HG03066 (cell line): ENCODE data around the gene HMGB3.
"Not testable (repeated sequence)": the region's sequence is repeated elsewhere in the genome, so short reads cannot be mapped to it uniquely, and the experiment has no call there.

Experiments used
- ATAC-seq: cut with Tn5 transposase; IDR thresholded peaks from one replicate; pipeline ENCODE4 v1.9.1; 2021; ENCODE audit warnings: low read depth; ENCODE audit not compliant: unreplicated experiment

The HMGB3 gene

DNA sequence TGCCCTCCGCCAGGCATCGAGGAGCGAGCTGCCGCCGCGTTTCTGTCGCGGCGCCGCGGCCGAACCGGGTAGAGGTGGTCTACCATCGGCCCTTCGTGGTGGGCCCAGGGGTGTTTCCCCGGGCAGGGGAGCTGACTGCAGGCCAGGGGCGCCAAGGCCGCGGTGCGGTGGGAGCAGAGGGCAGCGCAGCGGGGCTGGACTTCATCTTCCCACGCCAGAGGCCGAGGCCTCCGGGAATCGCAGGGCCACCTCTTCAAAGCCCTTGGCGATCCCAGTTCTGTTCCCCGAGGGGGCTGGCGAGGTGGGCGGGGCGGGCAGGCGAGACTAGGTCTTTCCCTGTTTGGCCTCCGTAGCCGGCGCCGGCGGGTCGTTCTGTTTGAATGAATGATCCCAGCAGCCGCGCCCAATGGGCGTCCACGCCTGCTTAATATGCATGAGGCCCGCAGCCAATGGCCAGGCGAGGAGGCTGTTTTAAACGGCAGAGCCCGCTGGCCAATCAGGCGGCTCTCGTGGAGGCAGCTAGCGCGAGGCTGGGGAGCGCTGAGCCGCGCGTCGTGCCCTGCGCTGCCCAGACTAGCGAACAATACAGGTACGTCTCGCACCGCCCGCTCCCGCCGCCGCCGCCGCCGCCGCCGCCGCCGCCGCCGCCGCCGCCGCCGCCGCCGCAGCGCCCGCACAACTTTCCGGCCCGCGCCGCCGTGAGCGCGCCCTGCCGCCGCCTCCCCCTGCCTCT is at the start of gene HMGB3:
Gene HMGB3 (plus strand): TSS at position 548 of the 733 bp plus-strand sequence. CDS start 2,265 bp downstream, outside the sequence.
- ATAC-seq: peak; percentile 92

DNA sequence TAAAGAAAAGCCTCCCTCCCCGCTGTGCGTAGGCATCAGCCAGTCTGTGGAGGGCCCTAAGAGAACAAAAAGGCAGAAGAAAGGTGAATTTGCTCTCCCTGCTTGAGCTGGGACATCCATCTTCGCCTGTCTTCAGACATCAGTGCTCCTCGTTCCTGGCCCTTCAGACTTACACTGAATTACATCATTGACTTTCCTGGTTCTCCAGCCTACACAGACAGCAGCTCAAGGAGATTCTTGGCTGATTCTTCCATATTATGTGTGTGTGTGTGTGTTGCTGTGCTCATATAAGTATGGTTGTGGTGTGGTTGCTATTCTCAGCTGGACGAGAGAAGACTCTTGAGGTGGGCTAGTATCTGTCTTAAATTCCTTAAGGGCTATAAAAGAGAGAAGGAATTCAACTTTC is 49.2 kb upstream of the HMGB3 start:
- no peak for ATAC-seq

DNA sequence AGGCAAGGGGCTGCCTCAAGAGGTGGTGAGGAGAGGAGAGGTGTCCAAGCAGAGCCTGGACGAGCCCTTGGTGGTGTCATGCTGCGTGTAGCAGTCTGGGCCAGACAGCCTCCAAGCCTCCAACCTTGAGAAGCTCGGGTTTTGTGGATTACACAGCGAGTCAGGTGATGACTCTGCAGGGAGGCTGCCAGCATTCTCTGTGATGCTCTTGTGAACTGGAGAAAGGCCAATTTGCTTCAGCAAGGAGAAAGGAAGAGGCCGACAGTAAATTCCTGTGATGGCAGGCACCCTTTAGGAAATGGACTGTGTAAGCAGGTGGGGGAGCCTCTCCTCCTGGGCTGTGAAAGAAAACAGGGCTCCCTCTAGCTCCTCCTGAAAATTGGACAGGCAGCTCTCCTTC is 48.7 kb upstream of the HMGB3 start:
- ATAC-seq: no peak

DNA sequence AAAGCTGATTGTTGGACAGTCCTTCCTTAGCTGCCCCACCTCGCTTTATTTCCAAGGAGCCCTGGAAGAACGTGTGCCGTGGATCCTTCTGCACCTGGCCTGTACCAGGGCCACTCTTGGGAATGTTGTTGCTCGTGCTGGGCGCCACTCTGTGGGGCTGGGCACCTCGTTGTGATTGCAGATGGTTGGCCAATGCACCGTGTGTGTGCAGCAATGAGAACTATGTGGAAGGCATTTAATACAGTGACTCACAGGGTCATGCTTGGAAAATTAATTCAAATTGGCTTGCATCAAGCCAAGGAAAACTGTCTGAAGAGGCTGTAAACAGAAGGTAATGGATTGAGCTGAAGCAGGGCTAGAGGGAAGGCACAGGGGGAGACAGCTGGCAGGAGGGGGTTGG is 47.7 kb upstream of the HMGB3 start:
- no peak for ATAC-seq

DNA sequence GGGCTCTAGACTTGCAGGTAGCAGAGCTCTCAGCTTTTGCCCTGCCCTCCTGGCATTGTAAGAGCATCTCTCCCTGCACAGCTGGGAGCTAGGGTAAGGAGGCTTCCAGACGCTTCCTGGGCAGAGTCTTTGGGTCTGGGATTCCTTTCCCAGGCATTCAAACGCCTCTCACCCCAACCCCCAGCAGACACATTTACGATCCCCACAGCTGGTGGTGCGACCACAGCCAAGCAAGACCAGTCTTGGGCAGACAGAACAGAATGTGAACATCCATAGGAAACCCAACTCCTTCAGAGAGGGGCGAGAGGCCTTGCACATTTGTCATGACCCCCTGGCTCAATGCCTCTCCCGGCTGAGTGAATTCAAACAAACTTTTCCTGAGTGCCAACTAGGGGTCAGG is 46.6 kb upstream of the HMGB3 start:
- ATAC-seq: no peak

DNA sequence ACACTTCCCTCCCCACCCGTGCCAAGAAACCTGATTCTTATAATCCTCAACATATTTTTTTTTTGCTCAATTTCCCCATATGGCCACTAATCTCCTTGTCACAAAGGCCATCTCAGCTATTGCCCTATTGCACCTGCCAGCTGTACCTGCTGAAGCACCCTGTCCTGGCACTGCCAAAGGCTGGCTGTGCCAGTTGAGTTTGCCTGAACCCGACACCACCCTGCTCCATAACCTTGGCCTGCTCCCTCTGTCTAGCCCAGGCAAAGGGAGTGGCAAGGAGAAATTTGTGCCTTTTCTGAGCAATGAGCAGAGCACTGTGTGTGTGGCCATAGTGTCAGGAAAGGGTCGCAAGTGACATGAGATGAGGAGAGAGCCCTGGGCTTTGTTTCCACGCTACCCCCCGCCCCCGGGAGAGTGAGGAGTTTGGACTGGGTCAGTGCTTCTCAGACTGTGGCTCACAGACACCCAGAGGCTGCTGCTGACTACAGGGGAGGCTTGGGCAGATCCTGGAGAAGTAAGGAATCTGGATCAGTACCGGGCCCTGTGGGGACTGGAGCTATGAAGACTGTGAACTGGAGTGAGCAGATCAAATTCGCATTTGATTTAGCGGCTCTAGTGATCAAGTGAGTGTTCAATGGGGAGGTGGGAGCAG is 42.2 kb upstream of the HMGB3 start:
- ATAC-seq: no peak

DNA sequence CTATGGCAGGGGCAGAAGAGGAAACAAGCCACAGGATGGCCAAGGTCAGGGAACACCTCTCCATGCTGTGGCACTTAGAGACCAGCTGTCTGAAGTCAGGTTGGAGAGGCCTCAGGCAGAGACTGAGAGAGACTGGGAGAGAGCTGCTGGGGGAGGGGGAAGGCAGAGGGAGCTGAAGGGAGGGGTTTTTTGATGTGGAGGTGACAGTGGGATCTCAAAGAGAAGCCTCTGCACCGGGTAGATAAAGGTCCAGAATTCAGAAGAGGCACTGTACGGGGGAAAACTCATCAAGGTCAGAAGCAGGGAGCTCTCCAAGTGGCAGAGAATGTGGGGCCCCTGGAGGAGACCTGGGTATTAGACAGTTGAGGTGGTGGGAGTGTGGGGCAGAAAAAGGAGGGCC is 41.6 kb upstream of the HMGB3 start:
- ATAC-seq: no peak

DNA sequence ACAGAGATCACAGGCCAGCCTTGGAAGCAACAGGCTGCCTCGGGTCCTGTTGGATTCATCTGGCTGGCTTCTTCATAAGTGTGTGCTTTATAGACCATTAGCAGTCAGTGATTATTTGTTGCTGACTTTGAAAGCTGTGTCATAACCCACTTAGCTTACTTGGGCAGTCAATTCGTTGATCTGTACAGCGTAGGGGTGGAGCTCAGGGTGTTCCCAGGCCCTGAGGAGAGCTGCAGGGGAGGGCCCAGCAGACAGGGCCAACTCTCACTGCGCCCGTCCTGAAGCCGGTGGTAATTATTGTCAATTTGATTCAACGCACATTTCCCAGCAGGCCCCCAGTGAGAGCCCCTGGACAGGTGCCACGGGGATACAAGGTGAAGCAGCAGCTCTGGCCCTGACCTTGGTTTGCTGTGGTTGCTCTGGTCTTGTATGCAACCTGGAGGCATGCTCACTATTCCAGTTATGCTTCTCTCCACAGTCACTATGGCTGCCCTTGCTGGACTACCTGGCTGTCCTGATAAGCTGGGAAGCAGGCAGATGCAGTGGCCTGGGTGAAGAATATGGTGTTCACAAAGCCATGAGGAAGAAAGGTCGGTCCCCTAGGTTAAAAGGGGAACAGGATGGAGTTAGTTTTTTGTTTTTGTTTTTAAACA is 40.1 kb upstream of the HMGB3 start:
- no peak for ATAC-seq

DNA sequence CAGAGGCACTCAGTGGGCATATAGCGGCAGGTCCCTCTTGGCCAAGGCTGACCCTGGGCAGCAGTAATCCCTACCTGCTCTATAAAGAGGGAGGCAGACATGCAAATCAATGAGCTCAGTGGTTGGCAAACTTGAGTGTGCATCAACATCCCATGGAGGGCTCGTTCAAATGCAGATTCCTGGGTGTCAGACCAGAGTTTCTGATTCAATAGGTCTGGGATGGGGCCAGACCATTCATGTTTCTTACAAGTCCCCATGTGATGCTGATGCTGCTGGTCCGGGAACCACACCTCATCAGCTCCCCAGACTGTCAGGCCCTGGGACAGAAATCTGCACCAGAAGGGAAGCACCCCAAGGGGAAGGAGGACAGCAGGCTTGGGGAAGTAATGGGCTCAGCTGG is 38.9 kb upstream of the HMGB3 start:
- ATAC-seq: no peak

DNA sequence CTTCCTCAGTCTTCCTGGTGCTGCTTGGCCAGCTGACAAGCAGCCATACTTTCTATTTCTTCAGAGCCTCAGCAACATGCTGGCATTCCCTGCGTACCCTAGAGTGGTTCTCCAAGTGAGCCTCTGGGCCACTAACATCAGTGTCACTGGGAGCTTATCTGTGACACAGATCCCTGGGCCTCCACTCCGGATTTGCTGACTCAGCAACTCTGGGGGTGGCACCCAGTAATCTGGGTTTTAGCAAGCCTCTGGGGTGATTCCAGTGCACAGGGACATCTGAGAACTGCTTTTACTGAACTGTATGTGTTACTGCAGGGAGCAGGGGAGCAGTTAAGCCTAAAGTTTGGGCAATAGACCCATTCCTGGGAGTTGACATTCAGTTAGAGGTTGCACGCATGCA is 28.2 kb upstream of the HMGB3 start:
- no peak for ATAC-seq

DNA sequence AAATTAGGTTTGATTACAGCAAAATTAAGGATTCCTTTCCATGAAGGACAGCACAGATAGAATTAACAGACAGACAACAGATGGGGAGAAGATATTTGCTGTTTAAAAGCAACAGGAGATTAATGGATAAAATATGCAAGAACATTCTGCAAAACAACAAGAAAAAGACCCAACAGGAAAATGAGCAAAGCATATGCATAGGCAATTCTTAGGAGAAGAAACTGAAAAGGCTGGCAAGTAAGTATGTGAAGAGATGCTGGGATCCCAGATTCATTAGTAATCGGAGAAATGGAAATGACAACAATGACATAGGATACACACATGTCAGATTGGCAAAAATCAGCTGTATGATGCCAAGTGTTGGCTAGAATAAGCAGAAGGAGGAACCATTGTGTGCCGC is 27.5 kb upstream of the HMGB3 start:
- no peak for ATAC-seq

DNA sequence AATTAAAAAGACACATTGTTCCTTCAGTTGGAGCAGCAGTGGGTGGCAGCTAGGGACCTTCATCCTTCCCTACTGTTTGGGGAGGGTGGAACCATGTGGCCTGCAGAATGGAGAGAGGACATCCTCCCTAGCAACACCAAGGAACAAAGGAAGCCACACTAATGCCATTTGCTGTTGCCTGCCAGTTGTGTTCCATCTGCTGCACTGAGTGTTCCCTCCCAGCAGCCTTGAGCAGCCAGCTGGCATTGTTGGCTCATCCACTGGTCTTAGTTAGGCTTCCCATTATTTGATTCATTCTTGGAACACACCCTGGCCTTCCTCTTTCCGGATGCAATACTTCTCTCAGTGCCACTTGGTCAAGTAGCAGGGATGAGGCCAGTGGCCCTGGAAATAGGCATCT is 25.0 kb upstream of the HMGB3 start:
- ATAC-seq: no peak

DNA sequence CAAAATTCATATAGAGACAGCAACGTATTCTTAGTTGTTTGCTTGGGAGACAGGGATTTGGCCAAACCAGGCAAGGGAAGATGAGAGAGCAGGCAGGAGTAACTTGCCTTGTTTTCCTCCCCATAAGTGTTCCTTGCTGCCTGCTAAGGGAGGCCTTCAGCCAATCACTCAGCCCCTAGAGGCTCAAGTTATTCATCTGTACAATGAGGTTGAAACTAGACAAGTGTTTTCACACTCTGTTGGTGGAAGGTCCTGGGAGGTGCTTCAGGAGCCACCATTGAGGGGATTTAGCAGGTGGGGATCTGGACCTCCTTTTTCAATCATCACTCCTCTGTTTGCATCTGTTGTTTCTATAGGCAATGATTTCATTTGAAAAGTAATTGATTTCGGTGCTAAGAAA is 23.6 kb upstream of the HMGB3 start:
- ATAC-seq: no peak

DNA sequence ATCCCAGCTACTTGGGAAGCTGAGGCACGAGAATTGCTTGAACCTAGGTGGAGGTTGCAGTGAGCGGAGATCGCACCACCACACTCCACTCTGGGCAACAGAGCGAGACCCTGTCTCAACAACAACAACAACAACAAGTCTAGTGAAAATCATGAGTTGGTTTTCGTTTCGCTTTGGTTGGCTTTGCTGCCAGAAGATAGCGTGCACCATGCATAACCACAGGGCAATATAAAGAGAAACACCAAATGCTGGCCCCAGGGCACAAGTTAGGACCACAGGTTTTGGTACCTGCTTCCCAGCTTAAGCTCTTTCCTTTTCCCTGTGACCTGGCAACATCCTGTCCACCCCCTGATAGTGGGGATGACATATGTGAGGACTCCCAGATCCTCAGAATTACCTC is 21.5 kb upstream of the HMGB3 start:
- ATAC-seq: no peak

DNA sequence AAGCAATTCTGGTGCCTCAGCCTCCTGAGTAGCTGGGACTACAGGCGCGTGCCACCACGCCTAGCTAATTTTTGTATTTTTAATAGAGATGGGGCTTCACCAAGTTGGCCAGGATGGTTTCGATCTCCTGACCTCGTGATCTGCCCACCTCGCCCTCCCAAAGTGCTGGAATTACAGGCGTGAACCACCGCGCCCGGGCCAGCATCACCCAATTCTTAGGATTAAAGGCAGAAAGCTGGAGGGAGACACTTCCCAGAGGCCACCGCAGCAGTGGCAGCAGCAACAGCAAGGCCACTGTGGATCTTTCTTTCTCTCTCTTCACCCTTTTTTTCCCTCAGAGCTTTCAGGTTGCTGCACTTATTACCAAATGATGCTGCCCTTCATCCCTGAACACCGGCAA is 18.7 kb upstream of the HMGB3 start:
- not testable (repeated sequence) for ATAC-seq

DNA sequence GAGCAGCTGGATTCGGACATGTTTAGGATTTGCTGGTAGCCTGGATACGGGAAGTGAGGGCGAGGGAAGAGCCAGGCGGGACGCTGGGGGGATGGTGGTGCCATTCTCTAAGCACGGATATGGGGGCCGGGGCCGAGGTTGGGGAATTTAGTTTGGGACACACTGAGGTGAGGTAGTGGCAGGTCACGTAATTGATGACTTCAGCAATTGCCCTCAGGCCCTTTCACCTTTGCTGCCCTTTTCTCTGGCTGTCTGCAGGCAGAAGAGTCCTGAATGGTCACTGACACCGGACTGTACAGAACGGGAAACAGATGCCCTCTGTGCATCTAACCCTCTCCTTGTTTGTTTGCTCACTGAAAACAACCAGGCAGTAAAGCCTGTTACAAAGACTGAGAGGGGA is 16.9 kb upstream of the HMGB3 start:
- ATAC-seq: no peak

DNA sequence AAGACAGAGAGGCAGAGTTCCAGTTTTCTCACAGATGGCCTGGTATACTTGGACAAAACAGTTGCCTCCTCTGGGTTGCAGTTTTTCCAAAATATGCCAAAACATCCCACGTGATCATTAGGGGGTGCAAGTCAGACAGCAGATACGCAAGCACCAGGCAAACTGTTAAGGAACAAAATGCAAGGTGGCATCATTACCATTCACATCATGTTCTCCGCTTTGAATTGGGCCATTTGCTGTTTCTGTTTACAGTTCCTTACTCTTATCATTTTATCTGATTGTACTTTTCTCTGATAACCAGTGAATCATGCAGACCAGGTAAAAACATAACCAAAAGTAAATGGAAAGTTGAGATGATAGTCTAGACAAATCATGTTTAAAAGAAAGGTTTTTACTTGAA is 16.4 kb upstream of the HMGB3 start:
- ATAC-seq: no peak

DNA sequence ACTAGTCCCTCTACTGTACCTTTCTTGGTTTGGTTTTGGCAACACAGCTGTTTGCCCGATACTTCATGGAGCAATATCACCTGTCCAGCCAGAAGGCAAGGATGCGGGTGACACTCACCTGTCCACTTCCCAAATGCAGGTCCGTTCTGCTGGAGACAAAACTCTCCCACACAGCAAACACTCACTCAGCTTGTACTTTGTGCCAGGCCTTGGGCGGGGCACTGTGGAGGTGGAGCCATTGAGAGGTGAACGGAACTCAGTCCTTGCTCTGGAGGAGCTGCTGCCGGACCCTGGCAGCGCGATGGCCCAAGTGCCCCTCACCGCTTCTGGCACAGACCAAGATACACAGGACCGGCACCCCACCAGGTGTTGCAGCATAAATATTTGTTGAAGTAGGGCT is 15.3 kb upstream of the HMGB3 start:
- no peak for ATAC-seq

DNA sequence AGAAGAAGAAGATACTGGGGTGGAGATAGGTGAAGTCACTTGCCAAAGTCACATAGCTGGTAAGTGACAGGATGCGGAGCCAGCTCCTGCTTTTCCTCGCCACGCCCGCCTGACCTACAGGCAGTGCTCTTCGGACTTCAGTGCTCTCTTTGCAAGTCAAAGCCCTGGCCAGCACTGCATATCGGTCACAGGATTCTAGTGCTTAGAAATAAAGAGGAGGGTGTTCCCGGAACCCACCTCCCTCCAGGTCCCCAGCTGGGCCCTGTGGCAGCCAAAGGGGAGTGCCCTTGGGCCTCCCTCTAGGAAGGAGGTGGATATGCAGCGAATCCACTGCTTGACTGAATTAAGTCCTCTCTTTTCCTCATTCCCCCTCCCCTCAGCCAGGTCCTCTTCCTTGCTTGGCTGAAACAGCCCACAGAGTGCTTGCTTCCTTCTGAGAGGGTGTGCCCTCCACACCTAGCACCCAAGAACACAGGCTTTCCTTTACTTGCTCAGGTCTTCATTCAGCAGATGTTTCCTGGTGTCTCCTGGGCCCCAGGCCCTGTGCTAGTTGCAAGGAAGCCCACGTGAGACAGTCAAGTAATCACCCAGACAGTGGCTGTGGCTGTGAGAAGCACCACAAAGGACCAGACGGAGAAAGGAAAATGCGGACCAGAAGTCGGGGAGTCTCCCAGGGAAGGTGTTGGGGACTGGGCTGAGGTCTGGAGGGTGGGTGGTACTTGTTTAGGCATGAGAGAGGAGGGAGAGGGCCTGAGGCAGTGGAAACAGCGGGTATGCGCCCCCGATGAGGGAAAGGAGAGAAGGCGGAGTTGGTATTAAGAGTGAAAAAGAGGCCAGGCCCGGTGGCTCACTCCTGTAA is 14.0 kb upstream of the HMGB3 start:
- no peak for ATAC-seq

DNA sequence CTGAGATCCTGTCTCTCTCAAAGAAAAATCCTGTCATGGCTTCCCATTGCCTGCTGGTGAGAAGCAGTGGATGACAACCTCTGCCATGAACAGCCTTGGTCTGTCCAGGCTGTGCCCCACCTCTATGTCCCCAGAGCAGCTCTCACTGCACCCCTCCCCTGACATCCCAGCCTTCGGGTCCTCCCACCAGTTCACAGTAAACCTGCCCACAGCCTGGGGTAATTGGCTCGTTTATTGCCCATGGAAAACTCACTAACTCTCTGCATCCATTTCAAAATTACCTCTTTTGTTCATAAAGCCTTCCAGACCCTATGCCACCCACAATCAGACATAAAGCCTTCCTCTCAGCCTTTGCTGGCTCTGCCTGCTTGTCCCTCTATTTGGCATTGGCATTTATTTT is 10.7 kb upstream of the HMGB3 start:
- ATAC-seq: no peak
